ENCODE results near the gene RTL1.

- TF ChIP-seq CTCF (IDR thresholded peaks at IDR 0.05) (peak; percentile 38), YY1 (IDR thresholded peaks at IDR 0.05; ENCODE audit: low read depth) (no peak), TCF12 (IDR thresholded peaks at IDR 0.05) (no peak), MXI1 (IDR thresholded peaks at IDR 0.05; ENCODE audit: low read depth, low read length) (peak; percentile 80), TAF1 (IDR thresholded peaks at IDR 0.05; ENCODE audit: borderline replicate concordance, low read depth, low read length) (no peak), RCOR1 (IDR thresholded peaks at IDR 0.05; ENCODE audit: low read length) (peak; percentile 64; the same call in 1 of the 2 replicates), REST (IDR thresholded peaks at IDR 0.05; ENCODE audit: low read depth, low read length) (no peak), RAD21 (IDR thresholded peaks at IDR 0.05; ENCODE audit: low read length) (peak; percentile 49), GABPA (IDR thresholded peaks at IDR 0.05; ENCODE audit: low read depth) (no peak), MAX (IDR thresholded peaks at IDR 0.05; ENCODE audit: low read depth) (no peak), RFX5 (IDR thresholded peaks at IDR 0.05; ENCODE audit: low read length) (no peak)
Measured at GRCh38 chr14:100902295-100903133, 1.0 kb downstream of the RTL1 start.
